ENCODE data around the gene JAKMIP2.

DNA sequence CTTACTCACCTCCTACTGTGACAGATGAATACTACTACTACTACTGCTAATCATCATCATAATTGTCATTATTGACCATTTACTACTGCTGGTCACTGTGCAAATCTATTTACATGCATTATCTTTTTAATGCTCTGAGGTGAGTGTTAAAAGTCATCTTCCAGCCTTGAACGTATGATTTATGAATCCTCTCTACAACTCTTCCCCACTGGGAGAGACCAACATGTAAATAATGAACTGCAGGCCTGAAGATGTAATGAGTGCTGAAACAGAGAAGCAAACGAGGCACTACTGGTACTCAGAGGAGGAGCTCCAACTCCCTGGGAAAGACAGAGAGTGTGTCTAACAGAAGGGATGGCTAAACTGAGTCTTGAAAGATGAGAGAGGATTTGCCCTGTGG lies 95.4 kb downstream of the JAKMIP2 start:
- TF ChIP-seq, protein P1, sequence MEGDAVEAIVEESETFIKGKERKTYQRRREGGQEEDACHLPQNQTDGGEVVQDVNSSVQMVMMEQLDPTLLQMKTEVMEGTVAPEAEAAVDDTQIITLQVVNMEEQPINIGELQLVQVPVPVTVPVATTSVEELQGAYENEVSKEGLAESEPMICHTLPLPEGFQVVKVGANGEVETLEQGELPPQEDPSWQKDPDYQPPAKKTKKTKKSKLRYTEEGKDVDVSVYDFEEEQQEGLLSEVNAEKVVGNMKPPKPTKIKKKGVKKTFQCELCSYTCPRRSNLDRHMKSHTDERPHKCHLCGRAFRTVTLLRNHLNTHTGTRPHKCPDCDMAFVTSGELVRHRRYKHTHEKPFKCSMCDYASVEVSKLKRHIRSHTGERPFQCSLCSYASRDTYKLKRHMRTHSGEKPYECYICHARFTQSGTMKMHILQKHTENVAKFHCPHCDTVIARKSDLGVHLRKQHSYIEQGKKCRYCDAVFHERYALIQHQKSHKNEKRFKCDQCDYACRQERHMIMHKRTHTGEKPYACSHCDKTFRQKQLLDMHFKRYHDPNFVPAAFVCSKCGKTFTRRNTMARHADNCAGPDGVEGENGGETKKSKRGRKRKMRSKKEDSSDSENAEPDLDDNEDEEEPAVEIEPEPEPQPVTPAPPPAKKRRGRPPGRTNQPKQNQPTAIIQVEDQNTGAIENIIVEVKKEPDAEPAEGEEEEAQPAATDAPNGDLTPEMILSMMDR (conservative IDR thresholded peaks at IDR 0.05; ENCODE audit: low read length), result no peak
- TF ChIP-seq EZH2phosphoT487 (IDR thresholded peaks at IDR 0.05; ENCODE audit: borderline replicate concordance), result no peak
